GM12873 (cell line): ENCODE measurements around the gene NEBL.

Source experiments
- TF ChIP-seq, protein P1 (sequence below): IDR thresholded peaks from 2 replicates; pipeline ENCODE4 v1.5.1; 2012; ENCODE audit warnings: low read depth, mild to moderate bottlenecking, moderate library complexity, low read length, control low read depth; ENCODE audit not compliant: insufficient read depth; ENCODE audit errors: missing control alignments

NEBL gene

DNA sequence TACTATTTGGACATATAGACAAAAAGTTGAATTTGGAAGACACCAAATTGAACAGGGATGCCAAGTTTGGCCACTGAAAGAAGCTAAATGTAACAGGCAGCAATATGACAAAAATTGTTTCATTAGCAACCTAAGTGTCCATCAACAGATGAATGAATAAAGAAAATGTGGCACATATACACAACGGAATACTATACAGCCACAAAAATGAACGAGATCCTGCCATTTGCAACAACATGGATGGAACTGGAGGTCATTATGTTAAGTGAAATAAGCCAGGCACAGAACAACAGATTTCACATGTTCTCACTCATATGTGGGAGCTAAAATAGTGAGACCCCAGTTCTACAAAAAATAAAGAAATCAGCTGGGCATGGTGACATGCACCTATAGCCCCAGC lies 43.8 kb downstream of the NEBL start:
- TF ChIP-seq, protein P1, sequence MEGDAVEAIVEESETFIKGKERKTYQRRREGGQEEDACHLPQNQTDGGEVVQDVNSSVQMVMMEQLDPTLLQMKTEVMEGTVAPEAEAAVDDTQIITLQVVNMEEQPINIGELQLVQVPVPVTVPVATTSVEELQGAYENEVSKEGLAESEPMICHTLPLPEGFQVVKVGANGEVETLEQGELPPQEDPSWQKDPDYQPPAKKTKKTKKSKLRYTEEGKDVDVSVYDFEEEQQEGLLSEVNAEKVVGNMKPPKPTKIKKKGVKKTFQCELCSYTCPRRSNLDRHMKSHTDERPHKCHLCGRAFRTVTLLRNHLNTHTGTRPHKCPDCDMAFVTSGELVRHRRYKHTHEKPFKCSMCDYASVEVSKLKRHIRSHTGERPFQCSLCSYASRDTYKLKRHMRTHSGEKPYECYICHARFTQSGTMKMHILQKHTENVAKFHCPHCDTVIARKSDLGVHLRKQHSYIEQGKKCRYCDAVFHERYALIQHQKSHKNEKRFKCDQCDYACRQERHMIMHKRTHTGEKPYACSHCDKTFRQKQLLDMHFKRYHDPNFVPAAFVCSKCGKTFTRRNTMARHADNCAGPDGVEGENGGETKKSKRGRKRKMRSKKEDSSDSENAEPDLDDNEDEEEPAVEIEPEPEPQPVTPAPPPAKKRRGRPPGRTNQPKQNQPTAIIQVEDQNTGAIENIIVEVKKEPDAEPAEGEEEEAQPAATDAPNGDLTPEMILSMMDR, result no peak

DNA sequence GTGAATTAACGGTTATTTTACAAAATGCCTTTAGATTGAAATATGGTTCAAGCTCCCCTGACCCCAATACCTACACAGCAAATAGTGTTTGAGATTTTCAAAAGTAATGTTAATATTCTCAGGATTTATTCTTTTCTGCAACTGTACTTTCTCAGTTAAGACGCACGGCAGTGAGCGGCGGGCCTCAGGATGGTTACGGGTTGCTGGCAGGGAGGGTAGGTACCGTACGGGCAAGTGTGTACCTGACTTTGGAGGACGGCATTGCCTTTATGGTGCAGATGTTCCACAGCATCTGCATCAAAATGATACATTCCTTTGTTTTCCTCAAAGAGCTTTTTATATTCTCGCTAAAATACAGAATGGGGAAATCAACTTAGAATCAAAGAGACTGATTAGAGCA lies 44.8 kb downstream of the NEBL start:
- TF ChIP-seq, protein P1, result no peak

DNA sequence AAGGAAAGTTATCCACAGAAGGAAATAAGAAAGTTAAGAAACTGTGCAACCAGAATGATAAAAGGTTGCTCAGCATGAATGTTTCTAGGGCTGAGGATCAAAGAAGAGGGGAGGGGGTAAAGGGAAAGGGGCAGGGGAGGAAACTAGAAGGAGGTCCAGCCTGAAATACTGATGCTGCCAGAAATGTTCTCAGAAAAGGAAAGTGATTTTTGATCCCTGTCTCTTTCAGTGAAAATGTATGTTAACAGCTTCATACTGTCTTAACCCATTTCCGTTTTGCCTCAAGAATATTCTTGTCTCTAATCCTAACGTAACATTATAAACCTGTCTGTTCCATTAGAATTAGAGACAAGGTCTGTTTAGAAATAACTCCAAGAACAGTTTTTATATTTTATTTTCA lies 49.6 kb downstream of the NEBL start:
- TF ChIP-seq, protein P1, result no peak

DNA sequence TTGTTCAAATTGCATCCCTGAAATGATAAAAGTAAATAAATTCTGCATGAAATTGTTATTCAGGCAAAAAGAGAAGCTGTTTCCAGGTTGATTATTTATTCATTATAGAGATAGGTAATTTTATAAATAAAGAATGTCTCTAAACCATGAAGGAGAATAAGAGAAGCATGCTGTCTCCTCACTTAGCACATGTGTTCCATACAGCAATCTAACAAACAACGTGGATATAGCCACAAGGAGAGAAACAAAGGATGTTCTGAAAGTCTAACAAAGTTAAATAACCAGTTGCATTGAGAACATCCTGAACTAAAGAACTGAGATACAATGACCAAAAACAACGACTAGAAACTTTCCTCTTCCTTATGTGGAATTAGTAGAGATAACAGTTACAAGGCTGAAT lies 50.8 kb downstream of the NEBL start:
- TF ChIP-seq, protein P1, result no peak

DNA sequence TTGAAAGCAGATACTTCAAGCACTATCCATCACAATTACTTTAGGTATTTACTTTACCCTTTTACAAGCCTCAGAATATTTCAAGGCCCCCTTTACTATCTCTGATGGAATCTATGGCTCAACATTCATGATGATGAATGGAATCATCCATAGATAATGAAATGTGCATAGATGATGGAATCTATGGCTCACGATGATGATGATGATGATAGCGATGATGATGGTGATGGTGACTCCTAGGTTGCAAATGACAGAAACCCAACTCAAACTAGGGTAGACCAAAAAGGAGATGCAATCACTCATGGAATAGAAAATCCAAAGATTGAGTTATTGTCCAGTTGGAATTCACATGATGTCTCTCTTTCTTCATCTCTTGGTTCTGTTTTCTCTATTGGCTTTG lies 55.7 kb downstream of the NEBL start:
- TF ChIP-seq, protein P1, result no peak

DNA sequence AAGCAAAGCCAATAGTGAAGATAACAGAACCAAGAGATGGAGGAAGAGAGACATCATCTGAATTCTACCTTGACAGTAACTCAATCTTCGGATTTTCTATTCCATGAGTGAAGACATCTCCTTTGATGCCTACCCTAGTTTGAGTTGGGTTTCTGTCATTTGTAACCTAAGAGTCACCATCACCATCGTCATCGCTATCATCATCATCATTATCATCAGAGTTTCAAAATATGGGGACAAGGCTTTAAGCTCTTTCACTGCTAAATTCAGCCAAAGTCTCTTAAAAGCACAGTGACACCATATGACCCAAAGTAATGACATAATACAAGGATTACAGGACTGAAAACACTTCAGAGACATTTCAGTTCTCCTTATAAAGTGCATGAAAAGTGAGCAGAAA lies 57.2 kb downstream of the NEBL start:
- TF ChIP-seq, protein P1, result no peak

DNA sequence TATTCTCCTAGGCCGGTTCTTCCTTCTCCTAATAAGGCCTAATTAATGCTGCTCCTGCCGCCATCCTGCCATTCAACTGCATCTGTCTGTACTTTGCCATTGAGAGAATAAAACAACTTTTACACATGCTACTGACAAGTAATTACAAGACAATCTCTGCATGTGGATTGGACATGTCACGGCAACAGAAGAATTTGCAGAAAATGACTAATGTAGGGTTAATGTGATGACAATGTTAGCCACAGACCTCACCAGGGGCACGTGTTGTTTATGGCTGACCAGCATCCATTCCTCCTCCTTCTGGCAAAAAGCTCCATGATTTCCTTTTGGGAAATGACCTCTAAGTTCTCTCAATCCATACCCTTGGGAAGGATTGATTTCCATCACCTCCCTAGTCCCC lies 58.0 kb downstream of the NEBL start:
- TF ChIP-seq, protein P1, result no peak
